K562 (cell line): ENCODE results near the gene KLK11. TPM values are rescaled to one million over a fixed set of nuclear protein-coding genes. Genes with fewer than 3 reads are reported as not detected.
A peak's percentile ranks its signal among the peaks of the same experiment; 100 is the strongest.

Experiments used
- ATF7 ChIP-seq: fragments of 450-650 bp; IDR thresholded peaks from 2 replicates; pipeline ENCODE4 v1.7.1; 2014; ENCODE audit warnings: mild to moderate bottlenecking, moderate library complexity
- BCLAF1 ChIP-seq, 2 experiments: fragments of 450-650 bp in 1 of 2; IDR thresholded peaks; 2 replicates each; pipeline ENCODE4 v1.6.1; 2011 to 2017; ENCODE audit warnings: low read depth in 2 of 2, antibody characterized with exemption in 1 of 2, borderline replicate concordance in 1 of 2, low read length in 1 of 2, mild to moderate bottlenecking in 1 of 2, mixed read lengths in 1 of 2; ENCODE audit not compliant: control insufficient read depth in 1 of 2
- CBFA2T3 ChIP-seq: fragments of 450-650 bp; IDR thresholded peaks from 2 replicates; pipeline ENCODE4 v1.6.1; 2017
- DPF2 ChIP-seq: fragments of 450-650 bp; IDR thresholded peaks from 2 replicates; pipeline ENCODE4 v1.6.1; 2016
- FOXP1 ChIP-seq: sonication (generic); formaldehyde crosslinking; IDR thresholded peaks from 2 replicates; pipeline ENCODE4 v1.8.0; 2022; ENCODE audit warnings: mild to moderate bottlenecking, missing genetic modification reagents
- KDM5B ChIP-seq: fragments of 200-600 bp; sonication (generic); IDR thresholded peaks from 2 replicates; pipeline ENCODE4 v1.6.1; 2012; ENCODE audit warnings: low read depth, mild to moderate bottlenecking, moderate library complexity, low read length, control low read depth, inconsistent platforms; ENCODE audit not compliant: insufficient replicate concordance
- KLF16 ChIP-seq: IDR thresholded peaks from 2 replicates; pipeline ENCODE4 v1.6.1; 2016; ENCODE audit warnings: antibody characterized with exemption
- NFE2L1 ChIP-seq: fragments of 450-650 bp; IDR thresholded peaks from 2 replicates; pipeline ENCODE4 v1.6.1; 2016; ENCODE audit warnings: missing genetic modification characterization, low read depth, mild to moderate bottlenecking, missing compliant biosample characterization, moderate library complexity, borderline replicate concordance
- NR2C1 ChIP-seq, 2 experiments: fragments of 450-650 bp; IDR thresholded peaks; 2 replicates each; pipeline ENCODE4 v1.6.1; 2017; ENCODE audit warnings: mild to moderate bottlenecking in 2 of 2, antibody characterized with exemption in 1 of 2, inconsistent platforms in 1 of 2, missing compliant biosample characterization in 1 of 2, missing genetic modification characterization in 1 of 2
- NR2C2 ChIP-seq, 2 experiments: fragments of 200-800 bp in 1 of 2; sonication (Bioruptor generic) in 1 of 2; sonication (generic) in 1 of 2; formaldehyde crosslinking in 1 of 2; IDR thresholded peaks; 2 replicates each; pipeline versions ENCODE4 v1.6.1 to v1.8.0; 2016 to 2022; ENCODE audit warnings: mild to moderate bottlenecking in 1 of 2, missing compliant biosample characterization in 1 of 2, missing genetic modification characterization in 1 of 2, missing genetic modification reagents in 1 of 2
- POU5F1 ChIP-seq: fragments of 150-350 bp; IDR thresholded peaks from 2 replicates; pipeline ENCODE4 v1.6.1; 2014; ENCODE audit warnings: borderline replicate concordance, low read length, low read depth, mild to moderate bottlenecking; ENCODE audit not compliant: partially characterized antibody
- RBFOX2 ChIP-seq: fragments of 200-400 bp; formaldehyde crosslinking; IDR thresholded peaks from 2 replicates; pipeline ENCODE4 v1.6.1; 2017; ENCODE audit warnings: low read depth, mild to moderate bottlenecking, low read length, moderate library complexity
- SP1 ChIP-seq: sonication (generic); formaldehyde crosslinking; IDR thresholded peaks from 2 replicates; pipeline ENCODE4 v1.8.1; 2022; ENCODE audit warnings: mild to moderate bottlenecking, missing genetic modification reagents
- SUPT5H ChIP-seq: fragments of 450-650 bp; IDR thresholded peaks from 2 replicates; pipeline ENCODE4 v1.6.1; 2016
- TCF15 ChIP-seq: fragments of 250-450 bp; sonication (Bioruptor Pico); IDR thresholded peaks from 2 replicates; pipeline ENCODE4 v1.8.0; 2022; ENCODE audit warnings: moderate library complexity, mild to moderate bottlenecking, inconsistent platforms
- YBX1 ChIP-seq: fragments of 450-650 bp; IDR thresholded peaks from 2 replicates; pipeline ENCODE4 v1.7.1; 2016; ENCODE audit warnings: mild to moderate bottlenecking
- YY1 ChIP-seq, 3 experiments: IDR thresholded peaks; 2 replicates each; pipeline ENCODE4 v1.6.1; 2011; ENCODE audit warnings: low read length in 2 of 3, mild to moderate bottlenecking in 2 of 3, moderate library complexity in 2 of 3, borderline replicate concordance in 1 of 3, control low read depth in 1 of 3, low read depth in 1 of 3; ENCODE audit not compliant: insufficient read depth in 3 of 3, insufficient replicate concordance in 2 of 3, control insufficient read depth in 1 of 3, insufficient read length in 1 of 3; ENCODE audit errors: extremely low read depth in 1 of 3
- ZBTB7A ChIP-seq: IDR thresholded peaks from 2 replicates; pipeline ENCODE4 v1.6.1; 2011; ENCODE audit warnings: low read depth, mild to moderate bottlenecking, low read length, moderate library complexity, borderline replicate concordance; ENCODE audit not compliant: control insufficient read depth
- ZFP91 ChIP-seq: sonication (generic); formaldehyde crosslinking; IDR thresholded peaks from 2 replicates; pipeline ENCODE4 v1.8.0; 2022; ENCODE audit warnings: mild to moderate bottlenecking, missing genetic modification reagents
- ZNF316 ChIP-seq: fragments of 450-650 bp; IDR thresholded peaks from 2 replicates; pipeline ENCODE4 v1.6.1; 2016
- ZNF561 ChIP-seq: fragments of 450-650 bp; formaldehyde crosslinking; conservative IDR thresholded peaks from 2 replicates; pipeline ENCODE4 v1.4.0; 2020; ENCODE audit warnings: mild to moderate bottlenecking, moderate library complexity
- ZNF707 ChIP-seq: fragments of 250-450 bp; sonication (Bioruptor Pico); conservative IDR thresholded peaks from 2 replicates; pipeline ENCODE4 v1.8.0; 2022; ENCODE audit warnings: inconsistent platforms, mild to moderate bottlenecking, moderate library complexity
- polyA plus RNA-seq, 8 experiments: library from polyadenylated mRNA; depleted of rRNA in 4 of 8; stranded (reverse) in 5 of 8; unstranded in 3 of 8; fragments of >200 nt; fragmentation: Nextera tagmentation in 2 of 8; fragmentation: Illumina TruSeq in 1 of 8; extraction: Ambion mirVana in 2 of 8; extraction: Trizol in 1 of 8; gene quantifications; 2 replicates each; pipeline versions ENCODE4 v1.2.1 to v1.2.3, GENCODE V29; 2011 to 2014; ENCODE audit warnings: inconsistent platforms in 1 of 8, missing spikeins in 1 of 8
- total RNA-seq, 7 experiments: library from RNA; depleted of rRNA in 6 of 7; stranded (reverse); fragments of >200 nt in 6 of 7; fragmentation: Illumina TruSeq in 2 of 7; extraction: Trizol in 2 of 7; gene quantifications; 2 replicates each; pipeline versions ENCODE4 v1.2.1 to v1.2.3, GENCODE V29; 2011 to 2021; ENCODE audit warnings: low replicate concordance in 1 of 7

The KLK11 gene
- total and polyA plus RNA-seq, 9 of the 15 experiments (the other 6 are each of a cell fraction or from before 2014, with no cell fraction given): not detected

- TF ChIP-seq NFE2L1 (tag): no peak
- peak; percentile 27; the same call in 1 of the 2 replicates for TF ChIP-seq ZBTB7A
- 0 out of 2 replicates have a peak, but pooled peaks have one; percentile 29 for TF ChIP-seq DPF2
- no peak for TF ChIP-seq BCLAF1 (IDR thresholded peaks at IDR 0.05; ENCODE audit: borderline replicate concordance in 1 of 2, control insufficient read depth in 1 of 2, low read depth in 2 of 2, low read length in 1 of 2)
- no peak for TF ChIP-seq KLF16
- TF ChIP-seq YBX1: no peak
- peak; percentile 1 for TF ChIP-seq KDM5B
- no peak for TF ChIP-seq POU5F1
- TF ChIP-seq YY1 (IDR thresholded peaks at IDR 0.05; ENCODE audit: borderline replicate concordance in 1 of 3, control insufficient read depth in 1 of 3, extremely low read depth in 1 of 3, insufficient read depth in 3 of 3, insufficient read length in 1 of 3, insufficient replicate concordance in 2 of 3, low read depth in 1 of 3, low read length in 2 of 3): peak in 1 of 3 experiments; percentile 23
- peak; percentile 17; the same call in 1 of the 2 replicates for TF ChIP-seq CBFA2T3
- TF ChIP-seq TCF15 (CRISPR knock-in tag): no peak
- no peak for TF ChIP-seq ZNF561 (CRISPR knock-in tag)
- TF ChIP-seq FOXP1: no peak
- peak; percentile 51 for TF ChIP-seq RBFOX2
- no peak for TF ChIP-seq ZNF707 (CRISPR knock-in tag)
- 0 out of 2 replicates have a peak, but pooled peaks have one; percentile 6 for TF ChIP-seq ATF7
- peak; percentile 54 for TF ChIP-seq ZNF316
- TF ChIP-seq SP1 (CRISPR knock-in tag): no peak
- no peak for TF ChIP-seq SUPT5H
- TF ChIP-seq ZFP91: no peak
- TF ChIP-seq NR2C2 (CRISPR knock-in tag; IDR thresholded peaks at IDR 0.05): no peak
- TF ChIP-seq NR2C2 (tag; IDR thresholded peaks at IDR 0.05): peak; percentile 29
- peak; percentile 46; the same call in 1 of the 2 replicates for TF ChIP-seq NR2C1 (IDR thresholded peaks at IDR 0.05)
- TF ChIP-seq NR2C1 (tag; IDR thresholded peaks at IDR 0.05): no peak
Observed at GRCh38 chr19:51065221-51065960, 39.0 kb upstream of the KLK11 start (continued).
